Measurements from ENCODE around the gene COX11. TPM values are rescaled to one million over a fixed set of nuclear protein-coding genes. Genes with fewer than 3 reads are reported as not detected.

Gene COX11
- total and polyA plus RNA-seq, 2 of the 8 experiments (the other 6 are each of a cell fraction or from before 2014, with no cell fraction given), result 43.0 to 54.1 TPM

GRCh38 chr17:54971901-54972300 lies 3.4 kb upstream of the COX11 start (continued):
- TF ChIP-seq GABPA (IDR thresholded peaks at IDR 0.05; ENCODE audit: borderline replicate concordance, insufficient read depth, low read length), result no peak

Measured in H1 (cell line).